Astrocyte (in vitro differentiated cells and primary cell): ENCODE data around the gene P4HA2. TPM values are rescaled to one million over a fixed set of nuclear protein-coding genes. Genes with fewer than 3 reads are reported as not detected.

Experiments used
- DNase-seq: peaks from one replicate; pipeline ENCODE4 v3.0.0-alpha.2; 2010; ENCODE audit warnings: low read depth
- FAIRE-seq: peaks from 2 replicates; lab custom pipeline; 2011; peaks lifted over from hg19 to GRCh38; lab: Jason Lieb, UNC
- H2AFZ ChIP-seq: 2 replicates; pipeline ENCODE4 v1.6.0; 2012; ENCODE audit warnings: low read depth, low read length, inconsistent platforms
- H3K27ac ChIP-seq: 2 replicates; pipeline ENCODE4 v1.5.1; 2011; ENCODE audit warnings: low read depth, low read length, inconsistent platforms
- H3K27me3 ChIP-seq: 2 replicates; pipeline ENCODE4 v1.6.0; 2011; ENCODE audit warnings: low read length, inconsistent platforms; ENCODE audit not compliant: insufficient read depth
- H3K36me3 ChIP-seq: 2 replicates; pipeline ENCODE4 v1.5.1; 2011; ENCODE audit warnings: low read length, inconsistent platforms; ENCODE audit not compliant: insufficient read depth
- H3K4me1 ChIP-seq: 2 replicates; pipeline ENCODE4 v1.5.1; 2011; ENCODE audit warnings: low read length, inconsistent platforms; ENCODE audit not compliant: insufficient read depth
- H3K4me2 ChIP-seq: 2 replicates; pipeline ENCODE4 v1.6.0; 2012; ENCODE audit warnings: low read length, inconsistent platforms
- H3K4me3 ChIP-seq: 2 replicates; pipeline ENCODE4 v1.5.1; 2011; ENCODE audit warnings: low read depth, mild to moderate bottlenecking, low read length, inconsistent platforms; ENCODE audit not compliant: insufficient read depth
- H3K79me2 ChIP-seq: 2 replicates; pipeline ENCODE4 v1.6.0; 2012; ENCODE audit warnings: mild to moderate bottlenecking, low read length, inconsistent platforms; ENCODE audit not compliant: insufficient read depth
- H3K9ac ChIP-seq: 2 replicates; pipeline ENCODE4 v1.6.0; 2012; ENCODE audit warnings: mild to moderate bottlenecking, low read length, inconsistent platforms
- H3K9me3 ChIP-seq: 2 replicates; pipeline ENCODE4 v1.5.1; 2012; ENCODE audit warnings: low read depth, mild to moderate bottlenecking, low read length, inconsistent platforms; ENCODE audit not compliant: insufficient read depth
- H4K20me1 ChIP-seq: 2 replicates; pipeline ENCODE4 v1.6.0; 2012; ENCODE audit warnings: low read length, inconsistent platforms; ENCODE audit not compliant: insufficient read depth
- H3K27ac Mint-ChIP-seq: one replicate; pipeline ENCODE4 v1.8.0; 2021; ENCODE audit warnings: mild to moderate bottlenecking, mixed read lengths; ENCODE audit not compliant: unreplicated experiment
- H3K27me3 Mint-ChIP-seq: one replicate; pipeline ENCODE4 v1.8.0; 2021; ENCODE audit warnings: low read depth, mixed read lengths; ENCODE audit not compliant: unreplicated experiment
- H3K36me3 Mint-ChIP-seq: one replicate; pipeline ENCODE4 v1.8.0; 2021; ENCODE audit warnings: low read depth, mixed read lengths; ENCODE audit not compliant: unreplicated experiment
- H3K4me1 Mint-ChIP-seq: one replicate; pipeline ENCODE4 v1.8.0; 2021; ENCODE audit warnings: low read depth, mixed read lengths; ENCODE audit not compliant: unreplicated experiment
- H3K4me3 Mint-ChIP-seq: one replicate; pipeline ENCODE4 v1.8.0; 2021; ENCODE audit warnings: mild to moderate bottlenecking, moderate library complexity, mixed read lengths; ENCODE audit not compliant: unreplicated experiment
- H3K9me3 Mint-ChIP-seq: one replicate; pipeline ENCODE4 v1.8.0; 2021; ENCODE audit warnings: mild to moderate bottlenecking, mixed read lengths; ENCODE audit not compliant: unreplicated experiment
- EZH2 ChIP-seq: IDR thresholded peaks from 2 replicates; pipeline ENCODE4 v1.6.1; 2012; ENCODE audit warnings: mild to moderate bottlenecking, low read length, inconsistent platforms; ENCODE audit not compliant: insufficient read depth
- total RNA-seq: library from RNA; stranded (reverse); gene quantifications from 2 replicates; pipeline ENCODE4 v1.2.1, GENCODE V29; 2021
- TF ChIP-seq, protein P1 (sequence below): IDR thresholded peaks from 2 replicates; pipeline ENCODE4 v1.5.1; 2011; ENCODE audit warnings: low read depth, mild to moderate bottlenecking, inconsistent platforms, low read length, moderate library complexity; ENCODE audit not compliant: insufficient read depth

Gene P4HA2
- total RNA-seq, 1 donor from 2014 or later: 214 TPM

- Histone ChIP-seq H3K4me2 (peak overlapping the region; percentile 49), H4K20me1 (peaks cover 89% of the 10 kb centered on the region), H3K79me2 (peaks cover 57% of the 10 kb centered on the region), H3K4me3 (no peak overlapping the region), H3K36me3 (peaks cover 33% of the 10 kb centered on the region), H2AFZ (no peak overlapping the region), H3K4me1 (peaks cover 50% of the 10 kb centered on the region), H3K27ac (peak overlapping the region; percentile 68), H3K9ac (peak overlapping the region; percentile 82), H3K27me3 (no peaks in the 10 kb centered on the region), H3K9me3 (no peaks in the 10 kb centered on the region)
- Mint-ChIP-seq H3K27me3 (no peaks in the 10 kb centered on the region), H3K4me3 (no peak overlapping the region), H3K4me1 (peaks cover 24% of the 10 kb centered on the region), H3K9me3 (no peaks in the 10 kb centered on the region), H3K36me3 (peaks cover 35% of the 10 kb centered on the region), H3K27ac (peak overlapping the region; percentile 44)
- DNase-seq: no peak
- no peak for TF ChIP-seq EZH2
- TF ChIP-seq, protein P1, sequence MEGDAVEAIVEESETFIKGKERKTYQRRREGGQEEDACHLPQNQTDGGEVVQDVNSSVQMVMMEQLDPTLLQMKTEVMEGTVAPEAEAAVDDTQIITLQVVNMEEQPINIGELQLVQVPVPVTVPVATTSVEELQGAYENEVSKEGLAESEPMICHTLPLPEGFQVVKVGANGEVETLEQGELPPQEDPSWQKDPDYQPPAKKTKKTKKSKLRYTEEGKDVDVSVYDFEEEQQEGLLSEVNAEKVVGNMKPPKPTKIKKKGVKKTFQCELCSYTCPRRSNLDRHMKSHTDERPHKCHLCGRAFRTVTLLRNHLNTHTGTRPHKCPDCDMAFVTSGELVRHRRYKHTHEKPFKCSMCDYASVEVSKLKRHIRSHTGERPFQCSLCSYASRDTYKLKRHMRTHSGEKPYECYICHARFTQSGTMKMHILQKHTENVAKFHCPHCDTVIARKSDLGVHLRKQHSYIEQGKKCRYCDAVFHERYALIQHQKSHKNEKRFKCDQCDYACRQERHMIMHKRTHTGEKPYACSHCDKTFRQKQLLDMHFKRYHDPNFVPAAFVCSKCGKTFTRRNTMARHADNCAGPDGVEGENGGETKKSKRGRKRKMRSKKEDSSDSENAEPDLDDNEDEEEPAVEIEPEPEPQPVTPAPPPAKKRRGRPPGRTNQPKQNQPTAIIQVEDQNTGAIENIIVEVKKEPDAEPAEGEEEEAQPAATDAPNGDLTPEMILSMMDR: no peak
- FAIRE-seq: no peak
These were observed 42.1 kb upstream of the P4HA2 start for GRCh38 chr5:132269635-132270334.

GRCh38 chr5:132268769-132269551, 41.3 kb upstream of the P4HA2 start:
- peak overlapping the region; percentile 19 for H3K27ac Mint-ChIP-seq
- no peaks in the 10 kb centered on the region for H3K27me3 Mint-ChIP-seq
- Histone ChIP-seq H3K4me3 (no peak overlapping the region), H4K20me1 (peaks cover 86% of the 10 kb centered on the region), H3K9me3 (no peaks in the 10 kb centered on the region), H3K4me1 (peaks cover 58% of the 10 kb centered on the region), H3K4me2 (peak overlapping the region; percentile 49), H3K27ac (peak overlapping the region; percentile 68), H2AFZ (no peak overlapping the region), H3K36me3 (peaks cover 37% of the 10 kb centered on the region), H3K9ac (peak overlapping the region; percentile 82), H3K79me2 (peaks cover 65% of the 10 kb centered on the region), H3K27me3 (no peaks in the 10 kb centered on the region)
- FAIRE-seq (no peak), DNase-seq (peak; percentile 48)
- H3K36me3 Mint-ChIP-seq: peaks cover 32% of the 10 kb centered on the region
- no peak overlapping the region for H3K4me3 Mint-ChIP-seq
- H3K4me1 Mint-ChIP-seq: peaks cover 31% of the 10 kb centered on the region
- H3K9me3 Mint-ChIP-seq: no peaks in the 10 kb centered on the region
- no peak for TF ChIP-seq EZH2
- TF ChIP-seq, protein P1: no peak
